PC-9 (cell line): Measurements from ENCODE around the gene MS4A13. TPM values are rescaled to one million over a fixed set of nuclear protein-coding genes. Genes with fewer than 3 reads are reported as not detected.

Source experiments
- BruUV-seq: library from RNA; stranded (reverse); fragments of 400-500 nt; replicated peaks from 2 replicates; lab custom pipeline; 2021; lab: Mats Ljungman, UMichigan
- CTCF ChIA-PET: fragments of 300-600 bp; sonication (Branson Sonifier 250); formaldehyde crosslinking; loops from one replicate; lab custom pipeline; 2022; ENCODE audit warnings: antibody characterized with exemption; lab: Charles Lee
- POLR2A ChIA-PET: fragments of 300-600 bp; sonication (Branson Sonifier 250); formaldehyde crosslinking; loops from one replicate; lab custom pipeline; 2022; ENCODE audit warnings: antibody characterized with exemption; ENCODE audit not compliant: unreplicated experiment; lab: Charles Lee
- DNase-seq, 2 experiments: peaks; one replicate each; pipeline versions ENCODE4 v3.0.0 to v3.0.0-alpha.2; 2015 to 2022; ENCODE audit warnings: mixed read lengths in 1 of 2
- H2AFZ ChIP-seq: fragments of 200-600 bp; sonication (generic); 2 replicates; pipeline ENCODE4 v1.8.1; 2017; ENCODE audit warnings: antibody characterized with exemption
- H3F3A ChIP-seq: fragments of 200-600 bp; sonication (generic); 2 replicates; pipeline ENCODE4 v1.8.1; 2017; ENCODE audit warnings: antibody characterized with exemption, mild to moderate bottlenecking, low read depth; ENCODE audit not compliant: insufficient read depth
- H3K27ac ChIP-seq: fragments of 200-600 bp; sonication (generic); 2 replicates; pipeline ENCODE4 v1.6.1; 2016; ENCODE audit warnings: mixed run types
- H3K27me3 ChIP-seq: fragments of 200-600 bp; sonication (generic); 2 replicates; pipeline ENCODE4 v1.6.1; 2016; ENCODE audit warnings: low read depth, mixed run types; ENCODE audit not compliant: insufficient read depth
- H3K36me3 ChIP-seq: fragments of 200-600 bp; sonication (generic); 2 replicates; pipeline ENCODE4 v1.6.1; 2016; ENCODE audit warnings: low read depth, mixed run types
- H3K4me1 ChIP-seq: fragments of 200-600 bp; sonication (generic); replicated peaks from 2 replicates; pipeline ENCODE4 v1.6.1; 2016; ENCODE audit warnings: mixed run types; ENCODE audit not compliant: insufficient read depth
- H3K4me2 ChIP-seq: fragments of 200-600 bp; sonication (generic); 2 replicates; pipeline ENCODE4 v1.6.1; 2017; ENCODE audit warnings: mixed run types
- H3K4me3 ChIP-seq: fragments of 200-600 bp; sonication (generic); 2 replicates; pipeline ENCODE4 v1.6.1; 2016; ENCODE audit warnings: mixed run types
- H3K79me2 ChIP-seq: fragments of 200-600 bp; sonication (generic); 2 replicates; pipeline ENCODE4 v1.6.1; 2017; ENCODE audit warnings: low read depth, mixed run types
- H3K9me2 ChIP-seq: fragments of 200-600 bp; sonication (generic); 2 replicates; pipeline ENCODE4 v1.8.1; 2017; ENCODE audit warnings: mild to moderate bottlenecking; ENCODE audit not compliant: insufficient read depth
- H3K9me3 ChIP-seq: fragments of 200-600 bp; sonication (generic); 2 replicates; pipeline ENCODE4 v1.8.1; 2016; ENCODE audit warnings: low read depth; ENCODE audit not compliant: insufficient read depth
- H4K20me1 ChIP-seq: fragments of 200-600 bp; sonication (generic); 2 replicates; pipeline ENCODE4 v1.8.1; 2017; ENCODE audit not compliant: insufficient read depth
- CTCF ChIP-seq: fragments of 200-600 bp; sonication (generic); conservative IDR thresholded peaks from 2 replicates; pipeline ENCODE4 v1.6.1; 2017; ENCODE audit warnings: mixed run types, antibody characterized with exemption, mild to moderate bottlenecking, moderate library complexity
- EZH2 ChIP-seq: fragments of 200-600 bp; sonication (generic); IDR thresholded peaks from 2 replicates; pipeline ENCODE4 v1.8.0; 2017; ENCODE audit warnings: antibody characterized with exemption, low read depth
- intact Hi-C: fragments of 100-400 bp; cut with micrococcal nuclease; formaldehyde crosslinking; loops from one replicate; pipeline ENCODE4 v1.10.0; 2022; ENCODE audit not compliant: unreplicated experiment
- total RNA-seq: library from RNA; stranded (reverse); gene quantifications from 2 replicates; pipeline ENCODE4 v1.2.3, GENCODE V29; 2021

Gene MS4A13
- total RNA-seq, 1 experiment from 2014 or later: not detected

- CTCF ChIA-PET: no interaction called here
- H3K4me3 ChIP-seq: no peak overlapping the region
- H3K9me2 ChIP-seq: no peaks in the 10 kb centered on the region; the same call in 1 of the 2 replicates
- H3K36me3 ChIP-seq: no peaks in the 10 kb centered on the region
- no peak overlapping the region for H3K4me2 ChIP-seq
- no TSS peak for BruUV-seq
- H3F3A ChIP-seq: no peaks in the 10 kb centered on the region
- no peaks in the 10 kb centered on the region for H3K79me2 ChIP-seq
- no peak overlapping the region for H2AFZ ChIP-seq
- no peak for DNase-seq
- intact Hi-C loops: no loop called here
- POLR2A ChIA-PET: no interaction called here
- no peaks in the 10 kb centered on the region for H3K9me3 ChIP-seq
- H4K20me1 ChIP-seq: no peaks in the 10 kb centered on the region
- no peak overlapping the region for H3K27ac ChIP-seq
- H3K4me1 ChIP-seq: no peaks in the 10 kb centered on the region
- peaks cover 38% of the 10 kb centered on the region for H3K27me3 ChIP-seq
- no peak for TF ChIP-seq EZH2
- TF ChIP-seq CTCF: no peak
These were observed 16.3 kb upstream of the MS4A13 start for GRCh38 chr11:60498853-60499252.

DNA sequence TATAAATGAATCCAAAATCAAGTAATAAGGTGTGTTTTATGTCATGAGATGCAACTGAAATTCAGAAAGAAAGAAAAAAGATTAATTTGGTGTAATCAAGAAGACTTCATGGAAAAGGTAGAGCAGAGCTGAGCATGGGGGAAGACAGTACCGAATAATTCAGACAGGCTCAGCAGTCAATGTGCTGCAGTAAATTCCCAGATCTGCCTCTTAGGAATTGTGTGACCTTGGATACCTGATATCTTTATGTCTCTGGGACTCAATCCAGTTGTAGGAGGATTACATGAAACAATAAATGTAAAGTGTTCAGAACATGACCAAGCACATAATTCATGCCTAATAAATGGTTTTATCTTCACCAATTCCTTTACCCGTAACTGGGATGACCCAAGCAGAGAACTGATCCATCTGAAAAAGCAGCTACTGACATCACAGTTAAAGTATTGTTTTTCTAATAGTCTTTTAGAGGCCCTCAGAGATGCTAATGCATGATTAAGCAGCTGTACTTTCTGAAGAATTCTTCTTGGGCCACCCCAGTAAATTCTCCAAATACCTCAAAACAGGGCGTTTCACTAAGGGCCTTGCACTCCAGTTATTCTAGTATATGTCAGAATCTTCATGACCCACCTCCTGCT, 14.8 kb upstream of the MS4A13 start:
- ChIA-PET CTCF (no interaction called here), POLR2A (no interaction called here)
- peaks cover 29% of the 10 kb centered on the region for H3K27me3 ChIP-seq
- no peaks in the 10 kb centered on the region; the same call in 1 of the 2 replicates for H3K9me2 ChIP-seq
- intact Hi-C loops: no loop called here
- H3K79me2 ChIP-seq: no peaks in the 10 kb centered on the region
- no peaks in the 10 kb centered on the region for H3K4me1 ChIP-seq
- no TSS peak for BruUV-seq
- H3K4me2 ChIP-seq: no peak overlapping the region
- no peaks in the 10 kb centered on the region for H3K9me3 ChIP-seq
- H3K27ac ChIP-seq: no peak overlapping the region
- no peak overlapping the region for H2AFZ ChIP-seq
- no peaks in the 10 kb centered on the region for H3K36me3 ChIP-seq
- H3K4me3 ChIP-seq: no peak overlapping the region
- TF ChIP-seq CTCF: no peak
- H3F3A ChIP-seq: no peaks in the 10 kb centered on the region
- no peak for DNase-seq
- H4K20me1 ChIP-seq: no peaks in the 10 kb centered on the region

DNA sequence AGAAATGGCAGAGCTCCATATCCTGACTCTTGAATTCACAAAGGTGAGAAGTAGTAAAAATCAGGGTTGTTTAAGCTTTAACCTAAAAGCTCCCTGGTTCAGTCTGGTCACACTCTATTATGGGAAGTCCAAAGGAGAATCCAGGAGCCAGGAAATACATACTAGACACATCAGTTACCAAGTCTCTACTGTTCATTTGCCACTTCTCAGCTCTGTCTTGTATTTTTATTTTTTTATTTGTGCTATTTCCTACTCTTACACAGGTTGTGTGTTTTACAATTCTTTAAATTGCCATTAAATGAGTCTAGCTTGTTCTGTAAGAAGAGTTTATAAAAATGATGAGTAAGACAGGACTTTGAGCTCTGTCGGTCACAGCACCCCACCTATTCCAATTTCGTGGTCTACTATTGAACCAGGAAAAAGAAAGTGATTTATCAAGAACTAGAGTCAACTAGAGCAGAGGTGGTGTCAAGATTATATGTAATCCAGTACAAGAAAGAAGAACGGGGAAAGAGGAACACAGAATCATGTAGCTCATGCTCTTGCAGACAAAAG, 12.9 kb upstream of the MS4A13 start:
- Histone ChIP-seq H4K20me1 (no peaks in the 10 kb centered on the region), H3K9me3 (no peaks in the 10 kb centered on the region), H3K36me3 (no peaks in the 10 kb centered on the region), H3K4me3 (no peak overlapping the region), H3K27ac (no peak overlapping the region), H3K27me3 (peaks cover 22% of the 10 kb centered on the region), H3F3A (no peaks in the 10 kb centered on the region), H3K9me2 (no peaks in the 10 kb centered on the region; the same call in 1 of the 2 replicates), H3K4me1 (no peaks in the 10 kb centered on the region), H3K4me2 (no peak overlapping the region), H3K79me2 (no peaks in the 10 kb centered on the region), H2AFZ (no peak overlapping the region)
- DNase-seq: no peak
- no TSS peak for BruUV-seq
- intact Hi-C loops: no loop called here
- ChIA-PET CTCF (no interaction called here), POLR2A (no interaction called here)
- TF ChIP-seq EZH2 (no peak), CTCF (no peak)
